Stimulated activated effector memory CD8-positive, alpha-beta T cell treated with anti-CD3 and anti-CD28 coated beads, Interleukin-12 subunit alpha, Interleukin-12 subunit beta, amount 100 ng/mL, for 72 hours (primary cell): Measurements from ENCODE around the gene ACVRL1.

ENCODE experiments used
- ATAC-seq: fragments of 150-1000 bp; cut with Tn5 transposase; 2 replicates; pipeline ENCODE4 v1.10.0; 2021
- DNase-seq, 2 donors: peaks; one replicate each; pipeline ENCODE4 v3.0.0; 2021 to 2022; ENCODE audit warnings: low spot score in 2 of 2
- H3K27ac Mint-ChIP-seq: one replicate; pipeline ENCODE4 v1.8.0; 2022; ENCODE audit warnings: mild to moderate bottlenecking, mixed read lengths
- H3K36me3 Mint-ChIP-seq: one replicate; pipeline ENCODE4 v1.8.0; 2022; ENCODE audit warnings: mild to moderate bottlenecking, mixed read lengths
- H3K4me1 Mint-ChIP-seq: one replicate; pipeline ENCODE4 v1.8.0; 2022; ENCODE audit warnings: mixed read lengths
- H3K4me3 Mint-ChIP-seq: one replicate; pipeline ENCODE4 v1.8.0; 2022; ENCODE audit warnings: mild to moderate bottlenecking, mixed read lengths
- H3K9me3 Mint-ChIP-seq: one replicate; pipeline ENCODE4 v1.8.0; 2022; ENCODE audit warnings: mixed read lengths

ACVRL1 gene

GRCh38 chr12:51932218-51933076 lies 25.1 kb downstream of the ACVRL1 start:
- H3K27ac Mint-ChIP-seq, result no peak overlapping the region
- ATAC-seq, result no peak
- H3K36me3 Mint-ChIP-seq, result no peaks in the 10 kb centered on the region
- DNase-seq, result no peak
- H3K9me3 Mint-ChIP-seq, result no peaks in the 10 kb centered on the region
- H3K4me3 Mint-ChIP-seq, result no peak overlapping the region
- peaks cover 8% of the 10 kb centered on the region for H3K4me1 Mint-ChIP-seq

- Mint-ChIP-seq H3K4me1 (peaks cover 8% of the 10 kb centered on the region), H3K36me3 (no peaks in the 10 kb centered on the region), H3K27ac (no peak overlapping the region), H3K9me3 (no peaks in the 10 kb centered on the region), H3K4me3 (no peak overlapping the region)
- DNase-seq, result no peak
- no peak for ATAC-seq
Measured at GRCh38 chr12:51934080-51934479, 26.8 kb downstream of the ACVRL1 start.

- ATAC-seq (no peak), DNase-seq (no peak)
- H3K4me3 Mint-ChIP-seq, result no peak overlapping the region
- no peaks in the 10 kb centered on the region for H3K36me3 Mint-ChIP-seq
- H3K9me3 Mint-ChIP-seq, result no peaks in the 10 kb centered on the region
- no peak overlapping the region for H3K27ac Mint-ChIP-seq
- peaks cover 12% of the 10 kb centered on the region for H3K4me1 Mint-ChIP-seq
Measured at GRCh38 chr12:51937926-51938325, 30.6 kb downstream of the ACVRL1 start.

- Mint-ChIP-seq H3K9me3 (no peaks in the 10 kb centered on the region), H3K36me3 (no peaks in the 10 kb centered on the region), H3K4me3 (no peak overlapping the region), H3K4me1 (peaks cover 12% of the 10 kb centered on the region), H3K27ac (no peak overlapping the region)
- DNase-seq (no peak), ATAC-seq (no peak)
Measured at GRCh38 chr12:51938726-51939125, 31.4 kb downstream of the ACVRL1 start.

GRCh38 chr12:51941011-51941581 lies 33.8 kb downstream of the ACVRL1 start:
- H3K4me1 Mint-ChIP-seq, result peaks cover 4% of the 10 kb centered on the region
- ATAC-seq (no peak), DNase-seq (no peak)
- H3K36me3 Mint-ChIP-seq, result no peaks in the 10 kb centered on the region
- peaks cover 10% of the 10 kb centered on the region for H3K9me3 Mint-ChIP-seq
- H3K4me3 Mint-ChIP-seq, result no peak overlapping the region
- no peak overlapping the region for H3K27ac Mint-ChIP-seq

GRCh38 chr12:51941604-51942003 lies 34.3 kb downstream of the ACVRL1 start:
- Mint-ChIP-seq H3K4me1 (peaks cover 4% of the 10 kb centered on the region), H3K4me3 (no peak overlapping the region), H3K9me3 (peaks cover 10% of the 10 kb centered on the region), H3K27ac (no peak overlapping the region), H3K36me3 (no peaks in the 10 kb centered on the region)
- ATAC-seq (no peak), DNase-seq (no peak)

GRCh38 chr12:51942056-51942455 lies 34.8 kb downstream of the ACVRL1 start:
- Mint-ChIP-seq H3K36me3 (no peaks in the 10 kb centered on the region), H3K27ac (no peak overlapping the region)

GRCh38 chr12:51942501-51943000 lies 35.2 kb downstream of the ACVRL1 start:
- ATAC-seq, result no peak

More at GRCh38 chr12:51942056-51942455, 34.8 kb downstream of the ACVRL1 start:
- no peak overlapping the region for H3K4me3 Mint-ChIP-seq
- H3K4me1 Mint-ChIP-seq, result peaks cover 4% of the 10 kb centered on the region
- DNase-seq (no peak), ATAC-seq (no peak)
- H3K9me3 Mint-ChIP-seq, result peaks cover 10% of the 10 kb centered on the region

GRCh38 chr12:51943346-51943745 lies 36.0 kb downstream of the ACVRL1 start:
- ATAC-seq, result no peak
- Mint-ChIP-seq H3K4me3 (no peak overlapping the region), H3K27ac (no peak overlapping the region), H3K36me3 (no peaks in the 10 kb centered on the region), H3K4me1 (peaks cover 4% of the 10 kb centered on the region), H3K9me3 (peaks cover 10% of the 10 kb centered on the region)
- no peak for DNase-seq

More at GRCh38 chr12:51942501-51943000, 35.2 kb downstream of the ACVRL1 start:
- H3K4me3 Mint-ChIP-seq, result no peak overlapping the region
- no peak for DNase-seq
- H3K27ac Mint-ChIP-seq, result no peak overlapping the region
- H3K36me3 Mint-ChIP-seq, result no peaks in the 10 kb centered on the region
- peaks cover 10% of the 10 kb centered on the region for H3K9me3 Mint-ChIP-seq
- peaks cover 4% of the 10 kb centered on the region for H3K4me1 Mint-ChIP-seq

- Mint-ChIP-seq H3K4me3 (no peak overlapping the region), H3K36me3 (no peaks in the 10 kb centered on the region), H3K9me3 (peaks cover 10% of the 10 kb centered on the region), H3K4me1 (peaks cover 4% of the 10 kb centered on the region), H3K27ac (no peak overlapping the region)
- ATAC-seq, result no peak
- no peak for DNase-seq
Measured at GRCh38 chr12:51944608-51945233, 37.4 kb downstream of the ACVRL1 start.

- no peak for ATAC-seq
- peaks cover 10% of the 10 kb centered on the region for H3K9me3 Mint-ChIP-seq
- peaks cover 5% of the 10 kb centered on the region for H3K36me3 Mint-ChIP-seq
- H3K27ac Mint-ChIP-seq, result peak overlapping the region; percentile 6
- peaks cover 8% of the 10 kb centered on the region for H3K4me1 Mint-ChIP-seq
- no peak for DNase-seq
- no peak overlapping the region for H3K4me3 Mint-ChIP-seq
Measured at GRCh38 chr12:51947246-51947996, 40.1 kb downstream of the ACVRL1 start.

GRCh38 chr12:51948066-51948465 lies 40.8 kb downstream of the ACVRL1 start:
- peaks cover 5% of the 10 kb centered on the region for H3K36me3 Mint-ChIP-seq
- H3K4me3 Mint-ChIP-seq, result no peak overlapping the region
- no peak overlapping the region for H3K27ac Mint-ChIP-seq
- H3K9me3 Mint-ChIP-seq, result peaks cover 10% of the 10 kb centered on the region
- H3K4me1 Mint-ChIP-seq, result peaks cover 15% of the 10 kb centered on the region
- ATAC-seq (no peak), DNase-seq (no peak)

GRCh38 chr12:51949342-51950030 lies 42.2 kb downstream of the ACVRL1 start:
- Mint-ChIP-seq H3K4me3 (no peak overlapping the region), H3K9me3 (peaks cover 5% of the 10 kb centered on the region), H3K36me3 (peaks cover 5% of the 10 kb centered on the region), H3K4me1 (peaks cover 27% of the 10 kb centered on the region), H3K27ac (no peak overlapping the region)
- ATAC-seq, result no peak
- no peak for DNase-seq

- Mint-ChIP-seq H3K9me3 (no peaks in the 10 kb centered on the region), H3K4me3 (peak overlapping the region; percentile 92), H3K4me1 (peaks cover 30% of the 10 kb centered on the region), H3K36me3 (peaks cover 5% of the 10 kb centered on the region), H3K27ac (peak overlapping the region; percentile 89)
- ATAC-seq (peak; percentile 64), DNase-seq (no peak)
Measured at GRCh38 chr12:51950682-51951198, 43.4 kb downstream of the ACVRL1 start.
